CD4-positive, alpha-beta memory T cell (primary cell): ENCODE measurements around the gene THUMPD3. TPM values are rescaled to one million over a fixed set of nuclear protein-coding genes. Genes with fewer than 3 reads are reported as not detected.

Source experiments
- CTCF ChIA-PET: fragments of 350-600 bp; sonication (Branson Sonifier 250); formaldehyde crosslinking; loops from one replicate; lab custom pipeline; 2021; ENCODE audit warnings: inconsistent platforms; ENCODE audit not compliant: partially characterized antibody; lab: Charles Lee
- POLR2A ChIA-PET: fragments of 350-600 bp; sonication (Branson Sonifier 250); formaldehyde crosslinking; loops from one replicate; lab custom pipeline; 2021; ENCODE audit not compliant: partially characterized antibody; lab: Charles Lee
- DNase-seq, 5 donors: peaks; one replicate each; pipeline versions ENCODE4 v3.0.0 to v3.0.0-alpha.2; 2020 to 2022; ENCODE audit warnings: mixed read lengths in 1 of 5
- H3K27ac ChIP-seq: one replicate; pipeline ENCODE4 v1.7.0; 2013; ENCODE audit warnings: low read depth, low read length
- H3K27me3 ChIP-seq: 2 replicates; pipeline ENCODE4 v1.7.0; 2013; ENCODE audit warnings: mild to moderate bottlenecking, low read length, moderate library complexity; ENCODE audit not compliant: insufficient read depth
- H3K36me3 ChIP-seq: 2 replicates; pipeline ENCODE4 v1.7.0; 2013; ENCODE audit warnings: mild to moderate bottlenecking, low read length, moderate library complexity; ENCODE audit not compliant: insufficient read depth
- H3K4me1 ChIP-seq: 2 replicates; pipeline ENCODE4 v1.7.0; 2013; ENCODE audit warnings: mild to moderate bottlenecking, low read length, moderate library complexity; ENCODE audit not compliant: insufficient read depth
- H3K4me3 ChIP-seq, 2 donors: one replicate each; pipeline ENCODE4 v1.7.0; 2013; ENCODE audit warnings: low read length in 2 of 2, mild to moderate bottlenecking in 1 of 2
- H3K9me3 ChIP-seq, 2 donors: one replicate each; pipeline ENCODE4 v1.7.0; 2013; ENCODE audit warnings: low read length in 2 of 2, control low read depth in 1 of 2; ENCODE audit not compliant: control insufficient read depth in 1 of 2
- H3K27ac Mint-ChIP-seq, 7 donors: one replicate each; pipeline ENCODE4 v1.8.0; 2020 to 2021; ENCODE audit warnings: mixed read lengths in 7 of 7, mild to moderate bottlenecking in 6 of 7, inconsistent platforms in 3 of 7, moderate library complexity in 3 of 7
- H3K27me3 Mint-ChIP-seq, 2 donors: one replicate each; pipeline ENCODE4 v1.8.0; 2020 to 2021; ENCODE audit warnings: mixed read lengths in 2 of 2
- H3K36me3 Mint-ChIP-seq, 2 donors: one replicate each; pipeline ENCODE4 v1.8.0; 2020 to 2021; ENCODE audit warnings: mixed read lengths in 2 of 2, inconsistent platforms in 1 of 2, mild to moderate bottlenecking in 1 of 2
- H3K4me1 Mint-ChIP-seq, 4 donors: one replicate each; pipeline ENCODE4 v1.8.0; 2020 to 2021; ENCODE audit warnings: mixed read lengths in 4 of 4, mild to moderate bottlenecking in 1 of 4
- H3K4me3 Mint-ChIP-seq, 8 donors: one replicate each; pipeline ENCODE4 v1.8.0; 2020 to 2021; ENCODE audit warnings: mixed read lengths in 8 of 8, mild to moderate bottlenecking in 7 of 8, moderate library complexity in 6 of 8, inconsistent platforms in 3 of 8
- H3K9me3 Mint-ChIP-seq, 8 donors: one replicate each; pipeline ENCODE4 v1.8.0; 2020 to 2021; ENCODE audit warnings: mixed read lengths in 8 of 8, mild to moderate bottlenecking in 5 of 8, inconsistent platforms in 3 of 8, moderate library complexity in 1 of 8
- intact Hi-C: fragments of 100-400 bp; cut with micrococcal nuclease; formaldehyde crosslinking; loops from one replicate; pipeline ENCODE4 v1.15.1; 2023
- polyA plus RNA-seq, 2 donors: library from polyadenylated mRNA; unstranded; fragments of 300-500 nt; fragmentation: Illumina TruSeq; gene quantifications; one replicate each; pipeline ENCODE4 v1.2.3, GENCODE V29; 2021
- total RNA-seq, 2 experiments: library from RNA; stranded (reverse); gene quantifications; one replicate each; pipeline ENCODE4 v1.2.3, GENCODE V29; 2021

Gene THUMPD3
- total and polyA plus RNA-seq, 4 experiments from 2014 or later: 10.8 to 39.2 (median 33.1) TPM

- Mint-ChIP-seq H3K36me3 (peaks cover 41 to 89% of the 10 kb centered on the region in 2 donors), H3K4me3 (no peak overlapping the region), H3K9me3 (no peaks in the 10 kb centered on the region), H3K4me1 (peaks cover 29 to 57% (median 44%) of the 10 kb centered on the region in 4 donors), H3K27me3 (no peaks in the 10 kb centered on the region), H3K27ac (peak overlapping the region in 1 of 7 donors; percentile 47)
- no peaks in the 10 kb centered on the region for H3K27me3 ChIP-seq
- DNase-seq: no peak
- POLR2A ChIA-PET: interaction anchor here (1.0 to 2.4 kb wide), 2 partner anchors 9 to 26 kb away, joined by 6 to 12 read pairs; partner anchors contain the start of genes SETD5 and THUMPD3
- peaks cover 78% of the 10 kb centered on the region for H3K36me3 ChIP-seq
- H3K9me3 ChIP-seq: no peaks in the 10 kb centered on the region
- no peak overlapping the region for H3K4me3 ChIP-seq
- H3K27ac ChIP-seq: no peak overlapping the region
- intact Hi-C loops: no loop called here
- CTCF ChIA-PET: no interaction called here
- H3K4me1 ChIP-seq: peaks cover 39% of the 10 kb centered on the region
These were observed 25.9 kb downstream of the THUMPD3 start for GRCh38 chr3:9388562-9389272.

GRCh38 chr3:9390265-9390888 is 27.5 kb downstream of the THUMPD3 start:
- H3K27ac ChIP-seq: no peak overlapping the region
- H3K27me3 ChIP-seq: no peaks in the 10 kb centered on the region
- peaks cover 70% of the 10 kb centered on the region for H3K36me3 ChIP-seq
- peak overlapping the region in 5 of 7 donors; percentile 14 to 97 (median 64) for H3K27ac Mint-ChIP-seq
- CTCF ChIA-PET: no interaction called here
- peaks cover 43 to 80% of the 10 kb centered on the region in 2 donors for H3K36me3 Mint-ChIP-seq
- H3K4me1 ChIP-seq: peaks cover 56% of the 10 kb centered on the region
- no peaks in the 10 kb centered on the region for H3K9me3 Mint-ChIP-seq
- intact Hi-C loops: no loop called here
- POLR2A ChIA-PET: interaction anchor here (2.8 kb wide), 1 partner anchor 28 kb away, joined by 13 read pairs; the partner anchor contains the start of gene THUMPD3
- peaks cover 39 to 73% (median 55%) of the 10 kb centered on the region in 4 donors for H3K4me1 Mint-ChIP-seq
- H3K4me3 ChIP-seq: no peak overlapping the region
- H3K4me3 Mint-ChIP-seq: no peak overlapping the region
- H3K9me3 ChIP-seq: no peaks in the 10 kb centered on the region
- no peak for DNase-seq
- no peaks in the 10 kb centered on the region for H3K27me3 Mint-ChIP-seq

- H3K4me3 Mint-ChIP-seq: peak overlapping the region in 4 of 8 donors; percentile 2 to 35 (median 27)
- CTCF ChIA-PET: no interaction called here
- intact Hi-C loops: no loop called here
- no peak for DNase-seq
- peaks cover 0 to 4% (median 0%) of the 10 kb centered on the region in 8 donors for H3K9me3 Mint-ChIP-seq
- H3K9me3 ChIP-seq: no peaks in the 10 kb centered on the region
- H3K27me3 Mint-ChIP-seq: peaks cover 0 to under 1% of the 10 kb centered on the region in 2 donors
- no peak overlapping the region for H3K4me3 ChIP-seq
- peak overlapping the region; percentile 6 to 97 (median 56) for H3K27ac Mint-ChIP-seq
- peaks cover 61% of the 10 kb centered on the region for H3K36me3 ChIP-seq
- H3K36me3 Mint-ChIP-seq: peaks cover 33 to 74% of the 10 kb centered on the region in 2 donors
- H3K4me1 Mint-ChIP-seq: peaks cover 44 to 81% (median 55%) of the 10 kb centered on the region in 4 donors
- no peak overlapping the region for H3K27ac ChIP-seq
- POLR2A ChIA-PET: interaction anchor here (2.8 kb wide), 1 partner anchor 29 kb away, joined by 13 read pairs; the partner anchor contains the start of gene THUMPD3
- H3K4me1 ChIP-seq: peaks cover 61% of the 10 kb centered on the region
- H3K27me3 ChIP-seq: no peaks in the 10 kb centered on the region
These were observed 29.2 kb downstream of the THUMPD3 start for GRCh38 chr3:9392041-9392440.

GRCh38 chr3:9395570-9396300 is 32.9 kb downstream of the THUMPD3 start:
- H3K4me3 Mint-ChIP-seq: peak overlapping the region; percentile 90 to 99 (median 94)
- H3K4me1 Mint-ChIP-seq: peaks cover 49 to 87% (median 67%) of the 10 kb centered on the region in 4 donors
- CTCF ChIA-PET: interaction anchor here (0.9 to 2.0 kb wide), 5 partner anchors 9 to 43 kb away, joined by 3 to 9 read pairs (median 3); partner anchors contain the start of gene THUMPD3
- DNase-seq: peak in 1 of 5 donors; percentile 41
- peaks cover 30% of the 10 kb centered on the region for H3K36me3 ChIP-seq
- H3K9me3 Mint-ChIP-seq: peaks cover 0 to 6% (median 0%) of the 10 kb centered on the region in 8 donors
- POLR2A ChIA-PET: interaction anchor here (0.6 to 7.0 kb wide), 21 partner anchors 9 to 868 kb away, joined by 3 to 158 read pairs (median 6); partner anchors contain the start of genes ARPC4, BRPF1, CRELD1 and TADA3
- H3K27me3 Mint-ChIP-seq: peaks cover 0 to 3% of the 10 kb centered on the region in 2 donors
- peak overlapping the region; percentile 83 for H3K27ac ChIP-seq
- H3K36me3 Mint-ChIP-seq: peaks cover 21 to 56% of the 10 kb centered on the region in 2 donors
- H3K9me3 ChIP-seq: no peaks in the 10 kb centered on the region
- H3K27ac Mint-ChIP-seq: peak overlapping the region; percentile 96 to 100 (median 97)
- no peaks in the 10 kb centered on the region for H3K27me3 ChIP-seq
- peaks cover 73% of the 10 kb centered on the region for H3K4me1 ChIP-seq
- intact Hi-C loops: loop anchor here (1.0 to 5.0 kb wide), 9 partner anchors 13 to 847 kb away; partner anchors contain the start of genes BRK1, MTMR14, RPUSD3 and THUMPD3
- peak overlapping the region; percentile 53 to 71 for H3K4me3 ChIP-seq

GRCh38 chr3:9396301-9396631 is 33.4 kb downstream of the THUMPD3 start:
- DNase-seq: peak in 4 of 5 donors; percentile 82 to 95 (median 86)

GRCh38 chr3:9396632-9397331 is 33.9 kb downstream of the THUMPD3 start:
- H3K4me1 Mint-ChIP-seq: peaks cover 49 to 87% (median 68%) of the 10 kb centered on the region in 4 donors
- H3K36me3 ChIP-seq: peaks cover 19% of the 10 kb centered on the region
- H3K36me3 Mint-ChIP-seq: peaks cover 12 to 45% of the 10 kb centered on the region in 2 donors
- H3K27ac Mint-ChIP-seq: peak overlapping the region; percentile 96 to 99 (median 99)
- DNase-seq: peak; percentile 99 to 100 (median 100)
- POLR2A ChIA-PET: interaction anchor here (0.8 to 7.0 kb wide), 38 partner anchors 8 to 1040 kb away, joined by 3 to 158 read pairs (median 6); partner anchors contain the start of genes ARPC4, BRPF1, CAMK1 and CRELD1
- no peaks in the 10 kb centered on the region for H3K27me3 ChIP-seq
- peak overlapping the region; percentile 90 to 99 (median 96) for H3K4me3 Mint-ChIP-seq
- H3K27ac ChIP-seq: peak overlapping the region; percentile 83
- peaks cover 0 to 3% of the 10 kb centered on the region in 2 donors for H3K27me3 Mint-ChIP-seq
- CTCF ChIA-PET: interaction anchor here (0.9 to 2.0 kb wide), 4 partner anchors 12 to 34 kb away, joined by 3 to 9 read pairs (median 5); partner anchors contain the start of gene THUMPD3
- intact Hi-C loops: loop anchor here (1.0 to 5.0 kb wide), 11 partner anchors 14 to 846 kb away; partner anchors contain the start of genes BRK1, BRPF1, JAGN1 and MTMR14
- H3K9me3 ChIP-seq: no peaks in the 10 kb centered on the region
- peaks cover 73% of the 10 kb centered on the region for H3K4me1 ChIP-seq
- H3K4me3 ChIP-seq: peak overlapping the region in 1 of 2 donors; percentile 71
- peaks cover 0 to 6% (median 0%) of the 10 kb centered on the region in 8 donors for H3K9me3 Mint-ChIP-seq

More at GRCh38 chr3:9396301-9396631, 33.4 kb downstream of the THUMPD3 start:
- intact Hi-C loops: loop anchor here (1.0 to 5.0 kb wide), 9 partner anchors 13 to 846 kb away; partner anchors contain the start of genes BRK1, MTMR14, RPUSD3 and THUMPD3
- Histone ChIP-seq H3K27me3 (no peaks in the 10 kb centered on the region), H3K4me3 (peak overlapping the region; percentile 53 to 71), H3K4me1 (peaks cover 73% of the 10 kb centered on the region), H3K27ac (peak overlapping the region; percentile 83), H3K36me3 (peaks cover 24% of the 10 kb centered on the region), H3K9me3 (no peaks in the 10 kb centered on the region)
- Mint-ChIP-seq H3K27me3 (peaks cover 0 to 3% of the 10 kb centered on the region in 2 donors), H3K36me3 (peaks cover 16 to 51% of the 10 kb centered on the region in 2 donors), H3K4me1 (peaks cover 51 to 87% (median 69%) of the 10 kb centered on the region in 4 donors), H3K27ac (peak overlapping the region; percentile 96 to 100 (median 97)), H3K9me3 (peaks cover 0 to 6% (median 0%) of the 10 kb centered on the region in 8 donors), H3K4me3 (peak overlapping the region; percentile 90 to 99 (median 94))
- ChIA-PET POLR2A (interaction anchor here (0.7 to 7.0 kb wide), 37 partner anchors 8 to 746 kb away, joined by 3 to 158 read pairs (median 6); partner anchors contain the start of genes ARPC4, BRPF1, CAMK1 and CRELD1), CTCF (interaction anchor here (0.9 to 2.0 kb wide), 4 partner anchors 11 to 43 kb away, joined by 3 to 9 read pairs (median 5); partner anchors contain the start of gene THUMPD3)
